ENCODE measurements around the gene MCU.

The MCU gene

DNA sequence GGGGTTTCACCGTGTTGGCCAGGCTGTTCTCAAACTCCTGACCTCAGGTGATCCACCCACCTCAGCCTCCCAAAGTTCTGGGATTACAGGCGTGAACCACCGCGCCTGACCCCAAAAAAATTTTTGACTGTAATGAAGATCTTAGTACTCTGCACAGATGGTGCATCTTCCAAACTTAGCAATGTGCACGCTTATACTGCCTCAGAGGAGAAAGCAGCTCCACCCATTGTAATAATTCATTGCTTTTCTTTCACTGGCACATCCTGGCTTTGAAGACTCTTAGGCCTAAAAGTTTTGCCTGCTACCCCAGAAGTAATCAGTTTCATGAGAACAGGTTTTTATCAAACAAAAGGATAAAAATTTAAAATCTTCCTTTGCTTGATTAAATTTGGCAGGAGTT lies 149.5 kb downstream of the MCU start:
- H3K27me3 Mint-ChIP-seq = no peaks in the 10 kb centered on the region
- no peak for ATAC-seq
- H3K4me3 Mint-ChIP-seq = no peak overlapping the region

GRCh38 chr10:72842164-72842563 lies 150.2 kb downstream of the MCU start:
- no peaks in the 10 kb centered on the region for H3K9me3 Mint-ChIP-seq

More for the DNA sequence above, 149.5 kb downstream of the MCU start:
- no peaks in the 10 kb centered on the region for H3K4me1 Mint-ChIP-seq
- H3K27ac Mint-ChIP-seq = no peak overlapping the region
- H3K36me3 Mint-ChIP-seq = peaks cover 6% of the 10 kb centered on the region
- H3K9me3 Mint-ChIP-seq = no peaks in the 10 kb centered on the region

GRCh38 chr10:72846238-72846637 lies 154.3 kb downstream of the MCU start:
- Mint-ChIP-seq H3K36me3 (peaks cover 19% of the 10 kb centered on the region), H3K27ac (no peak overlapping the region), H3K27me3 (no peaks in the 10 kb centered on the region), H3K9me3 (peaks cover 6% of the 10 kb centered on the region), H3K4me3 (no peak overlapping the region), H3K4me1 (no peaks in the 10 kb centered on the region)
- ATAC-seq = no peak

More at GRCh38 chr10:72842164-72842563, 150.2 kb downstream of the MCU start:
- no peak overlapping the region for H3K4me3 Mint-ChIP-seq
- no peak overlapping the region for H3K27ac Mint-ChIP-seq
- ATAC-seq = no peak
- no peaks in the 10 kb centered on the region for H3K27me3 Mint-ChIP-seq
- H3K4me1 Mint-ChIP-seq = no peaks in the 10 kb centered on the region
- peaks cover 6% of the 10 kb centered on the region for H3K36me3 Mint-ChIP-seq

DNA sequence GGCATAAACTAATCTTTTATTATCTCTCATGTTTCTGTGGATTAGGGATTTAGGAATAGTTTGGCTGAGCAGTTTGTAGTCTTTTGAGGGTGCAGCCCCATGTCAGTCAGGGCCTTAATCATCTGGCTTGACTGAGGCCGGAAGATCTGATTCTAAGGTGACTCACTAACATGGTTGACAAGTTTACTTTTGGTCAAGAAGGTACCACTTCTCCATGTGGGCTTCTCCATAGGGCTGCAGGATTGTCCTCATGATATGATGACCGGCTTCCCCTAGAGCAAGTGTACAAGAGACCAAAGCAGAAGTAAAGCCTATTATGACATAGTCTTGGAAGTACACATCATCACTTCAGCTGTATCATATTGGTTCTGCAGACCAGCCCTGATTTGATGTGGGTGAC lies 155.7 kb downstream of the MCU start:
- H3K36me3 Mint-ChIP-seq = peaks cover 28% of the 10 kb centered on the region
- no peak for ATAC-seq
- H3K27me3 Mint-ChIP-seq = no peaks in the 10 kb centered on the region
- H3K4me3 Mint-ChIP-seq = no peak overlapping the region
- H3K27ac Mint-ChIP-seq = no peak overlapping the region
- H3K4me1 Mint-ChIP-seq = no peaks in the 10 kb centered on the region
- peaks cover 6% of the 10 kb centered on the region for H3K9me3 Mint-ChIP-seq

DNA sequence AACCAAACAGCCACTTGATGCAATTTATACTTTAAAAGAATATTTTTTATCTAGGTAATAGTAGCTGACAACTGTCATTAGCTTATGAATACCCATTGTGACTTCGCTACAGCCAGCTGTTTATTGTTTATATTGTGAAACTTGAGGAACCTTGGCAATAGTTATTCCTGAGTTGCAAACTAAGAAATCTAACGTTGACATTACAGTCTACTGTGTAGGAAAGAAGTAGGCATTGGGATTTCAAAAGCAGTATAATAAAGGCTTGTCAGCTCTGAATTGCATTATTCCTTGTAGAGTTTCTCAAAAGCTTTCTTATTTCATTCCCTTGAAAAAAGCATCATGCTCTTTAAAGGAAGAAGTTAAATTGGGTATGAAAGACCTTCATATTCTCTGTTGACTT lies 158.9 kb downstream of the MCU start:
- no peak for ATAC-seq
- Mint-ChIP-seq H3K4me1 (no peaks in the 10 kb centered on the region), H3K4me3 (no peak overlapping the region), H3K36me3 (peaks cover 35% of the 10 kb centered on the region), H3K9me3 (peaks cover 6% of the 10 kb centered on the region), H3K27me3 (no peaks in the 10 kb centered on the region), H3K27ac (no peak overlapping the region)

DNA sequence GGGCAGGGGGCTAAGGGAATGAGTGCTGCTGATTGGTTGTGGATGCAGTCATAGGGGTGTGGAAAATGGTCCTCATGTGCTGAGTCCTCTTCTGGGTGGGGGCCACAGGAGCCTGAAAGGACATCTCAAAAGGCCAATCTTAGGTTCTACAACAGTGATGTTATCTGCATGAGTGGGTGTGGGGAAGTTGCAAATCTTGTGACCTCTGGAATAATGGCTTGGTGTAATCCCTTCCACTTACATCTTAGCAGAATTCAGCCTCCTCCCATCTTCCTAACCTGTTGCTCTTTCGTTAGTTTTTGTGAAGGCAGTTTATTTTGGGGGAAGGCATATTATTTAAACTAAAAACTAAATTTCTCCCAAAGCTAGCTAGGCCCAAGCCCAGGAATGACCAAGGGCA lies 159.6 kb downstream of the MCU start:
- Mint-ChIP-seq H3K36me3 (peaks cover 35% of the 10 kb centered on the region), H3K4me1 (no peaks in the 10 kb centered on the region), H3K9me3 (peaks cover 6% of the 10 kb centered on the region)

GRCh38 chr10:72852508-72852907 lies 160.6 kb downstream of the MCU start:
- Mint-ChIP-seq H3K4me3 (no peak overlapping the region), H3K9me3 (peaks cover 6% of the 10 kb centered on the region), H3K27ac (no peak overlapping the region), H3K36me3 (peaks cover 35% of the 10 kb centered on the region), H3K27me3 (no peaks in the 10 kb centered on the region), H3K4me1 (no peaks in the 10 kb centered on the region)
- no peak for ATAC-seq

More for the DNA sequence above, 159.6 kb downstream of the MCU start:
- no peaks in the 10 kb centered on the region for H3K27me3 Mint-ChIP-seq
- ATAC-seq = no peak
- H3K4me3 Mint-ChIP-seq = no peak overlapping the region
- H3K27ac Mint-ChIP-seq = no peak overlapping the region

- Mint-ChIP-seq H3K27ac (no peak overlapping the region), H3K27me3 (no peaks in the 10 kb centered on the region), H3K4me3 (no peak overlapping the region), H3K36me3 (peaks cover 25% of the 10 kb centered on the region), H3K9me3 (peaks cover 2% of the 10 kb centered on the region), H3K4me1 (no peaks in the 10 kb centered on the region)
- ATAC-seq = no peak
Measured at GRCh38 chr10:72855129-72855528, 163.2 kb downstream of the MCU start.

- H3K4me3 Mint-ChIP-seq = no peak overlapping the region
- ATAC-seq = no peak
- no peaks in the 10 kb centered on the region for H3K4me1 Mint-ChIP-seq
- no peaks in the 10 kb centered on the region for H3K27me3 Mint-ChIP-seq
- H3K27ac Mint-ChIP-seq = no peak overlapping the region
- peaks cover 25% of the 10 kb centered on the region for H3K36me3 Mint-ChIP-seq
- no peaks in the 10 kb centered on the region for H3K9me3 Mint-ChIP-seq
Measured at GRCh38 chr10:72855790-72856189, 163.8 kb downstream of the MCU start.

- peaks cover 20% of the 10 kb centered on the region for H3K36me3 Mint-ChIP-seq
- H3K4me3 Mint-ChIP-seq = no peak overlapping the region
- no peak for ATAC-seq
- no peaks in the 10 kb centered on the region for H3K9me3 Mint-ChIP-seq
- H3K4me1 Mint-ChIP-seq = no peaks in the 10 kb centered on the region
- H3K27ac Mint-ChIP-seq = no peak overlapping the region
- H3K27me3 Mint-ChIP-seq = no peaks in the 10 kb centered on the region
Measured at GRCh38 chr10:72858067-72858466, 166.1 kb downstream of the MCU start.

DNA sequence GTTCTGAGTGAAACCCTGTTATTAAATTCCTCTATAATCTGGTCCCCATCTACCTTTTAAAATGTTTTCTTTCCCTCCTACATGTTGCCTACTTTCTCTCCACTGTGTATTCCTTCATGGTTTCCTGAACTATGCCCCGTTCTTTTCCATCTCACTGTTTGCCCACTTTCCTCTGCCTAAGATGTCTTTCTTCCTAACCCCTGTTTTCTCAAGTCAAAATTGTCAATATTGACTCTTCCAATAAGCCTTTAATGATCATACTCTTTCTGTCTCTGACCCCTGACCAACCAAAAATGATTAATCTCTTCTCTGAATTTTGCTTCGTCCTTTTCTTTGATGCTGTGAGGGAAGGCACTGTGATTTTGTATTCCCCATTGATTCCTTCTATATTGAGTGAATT lies 171.0 kb downstream of the MCU start:
- Mint-ChIP-seq H3K4me3 (no peak overlapping the region), H3K4me1 (no peaks in the 10 kb centered on the region), H3K9me3 (no peaks in the 10 kb centered on the region), H3K36me3 (peaks cover 18% of the 10 kb centered on the region), H3K27me3 (no peaks in the 10 kb centered on the region), H3K27ac (no peak overlapping the region)
- no peak for ATAC-seq

DNA sequence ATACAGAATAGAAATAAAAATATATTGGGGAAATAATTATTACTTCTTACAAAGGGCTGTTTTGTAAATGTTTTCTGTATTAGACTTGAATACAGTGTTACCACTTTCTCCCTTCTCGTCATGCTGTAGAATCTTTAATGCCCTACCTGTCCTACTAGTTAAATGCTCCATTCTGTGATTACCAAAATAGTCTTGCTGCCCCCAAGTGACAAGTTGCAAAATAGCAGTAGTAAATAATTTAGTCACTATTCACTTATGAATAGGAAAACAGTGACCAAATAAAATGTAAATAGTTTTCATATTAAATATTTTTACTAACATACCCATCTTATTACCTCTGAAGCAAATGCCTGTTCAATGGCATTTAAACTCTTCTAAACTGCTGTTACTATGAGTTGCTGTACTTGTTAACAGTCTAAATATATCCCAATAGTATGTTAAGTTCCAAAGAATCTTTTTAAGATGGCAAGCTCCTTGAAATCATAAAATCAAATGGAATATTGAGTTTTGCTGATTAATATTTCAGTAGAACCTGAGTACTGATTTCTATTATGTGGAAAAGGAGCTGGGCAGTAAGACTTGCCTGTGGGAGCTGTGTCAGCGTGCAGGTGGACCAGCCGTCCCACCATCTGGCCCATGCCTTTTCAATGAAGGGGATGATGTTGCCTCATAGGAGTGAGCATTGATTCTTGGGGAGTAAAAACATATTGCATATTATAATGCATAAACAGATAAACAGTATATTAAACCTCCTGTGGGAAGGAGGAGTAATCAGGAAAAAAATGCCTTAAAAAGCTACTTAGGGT lies 183.5 kb downstream of the MCU start:
- H3K9me3 Mint-ChIP-seq = no peaks in the 10 kb centered on the region
- H3K27me3 Mint-ChIP-seq = no peaks in the 10 kb centered on the region
- no peak overlapping the region for H3K4me3 Mint-ChIP-seq
- H3K36me3 Mint-ChIP-seq = peaks cover 44% of the 10 kb centered on the region
- ATAC-seq = no peak
- no peak overlapping the region for H3K27ac Mint-ChIP-seq
- peaks cover 11% of the 10 kb centered on the region for H3K4me1 Mint-ChIP-seq

DNA sequence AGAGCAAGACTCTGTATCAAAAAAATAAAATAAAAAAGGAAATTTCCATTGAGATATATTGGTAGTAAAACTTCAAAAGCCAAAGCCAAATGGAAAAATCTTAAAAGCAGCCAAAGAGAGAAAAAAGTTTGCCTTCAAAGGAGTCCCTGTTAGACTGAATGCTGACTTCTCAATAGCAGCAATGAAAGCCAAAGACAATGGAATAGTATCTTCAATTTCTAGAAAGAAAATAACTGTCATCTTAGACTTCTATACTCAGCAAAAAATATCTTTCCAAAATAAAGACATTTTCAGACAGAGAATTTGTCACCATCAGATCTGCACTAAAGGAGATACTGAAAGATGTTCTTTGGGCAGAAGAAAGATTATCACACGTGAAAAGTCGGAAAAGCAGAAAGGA lies 187.3 kb downstream of the MCU start:
- Mint-ChIP-seq H3K9me3 (no peaks in the 10 kb centered on the region), H3K4me1 (peaks cover 11% of the 10 kb centered on the region), H3K4me3 (no peak overlapping the region), H3K27ac (no peak overlapping the region), H3K36me3 (peaks cover 66% of the 10 kb centered on the region), H3K27me3 (no peaks in the 10 kb centered on the region)
- no peak for ATAC-seq

DNA sequence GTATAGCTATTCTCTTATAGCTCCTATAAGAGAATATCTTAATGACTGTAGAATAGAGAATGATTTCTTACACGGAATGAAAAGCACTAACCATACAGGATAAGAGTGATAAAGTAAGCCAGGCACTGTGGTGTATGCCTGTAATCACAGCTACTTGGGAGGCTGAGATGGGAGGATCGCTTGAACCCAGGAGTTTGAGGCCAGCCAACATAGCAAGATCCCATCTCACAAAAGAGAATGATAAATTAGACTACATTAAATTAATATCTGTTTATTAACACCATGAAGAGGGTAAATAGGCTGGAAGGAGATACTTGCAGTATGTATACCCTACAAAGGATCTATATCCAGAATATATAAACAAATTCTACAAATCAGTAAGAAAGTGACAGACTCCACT lies 189.3 kb downstream of the MCU start:
- ATAC-seq = no peak
- H3K4me3 Mint-ChIP-seq = no peak overlapping the region
- no peaks in the 10 kb centered on the region for H3K27me3 Mint-ChIP-seq
- peaks cover 9% of the 10 kb centered on the region for H3K4me1 Mint-ChIP-seq
- no peaks in the 10 kb centered on the region for H3K9me3 Mint-ChIP-seq
- no peak overlapping the region for H3K27ac Mint-ChIP-seq
- H3K36me3 Mint-ChIP-seq = peaks cover 75% of the 10 kb centered on the region

DNA sequence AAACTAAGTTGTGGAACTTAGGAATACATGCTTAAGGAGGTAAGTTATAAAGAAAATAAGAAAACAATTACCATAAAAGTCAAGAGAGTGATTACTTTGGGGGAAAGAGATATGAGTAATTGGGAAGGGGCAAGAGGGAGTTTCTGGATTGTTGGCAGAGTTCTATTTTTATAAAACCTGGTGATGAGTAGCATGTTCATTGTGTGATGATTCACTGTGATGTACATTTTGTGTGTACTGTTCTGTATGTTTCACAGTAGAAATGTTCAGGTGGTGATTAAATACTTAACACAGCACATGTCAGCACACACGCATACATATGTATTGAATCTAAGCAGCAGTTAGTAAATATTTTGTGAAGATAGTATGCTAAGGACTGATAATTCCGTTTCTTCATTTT lies 191.9 kb downstream of the MCU start:
- no peak overlapping the region for H3K4me3 Mint-ChIP-seq
- H3K36me3 Mint-ChIP-seq = peaks cover 77% of the 10 kb centered on the region
- H3K4me1 Mint-ChIP-seq = peaks cover 6% of the 10 kb centered on the region
- H3K9me3 Mint-ChIP-seq = no peaks in the 10 kb centered on the region
- H3K27me3 Mint-ChIP-seq = no peaks in the 10 kb centered on the region
- H3K27ac Mint-ChIP-seq = no peak overlapping the region
- ATAC-seq = no peak

- peaks cover 1% of the 10 kb centered on the region for H3K9me3 Mint-ChIP-seq
- no peak overlapping the region for H3K27ac Mint-ChIP-seq
- H3K4me3 Mint-ChIP-seq = no peak overlapping the region
- H3K27me3 Mint-ChIP-seq = no peaks in the 10 kb centered on the region
- no peak for ATAC-seq
- peaks cover 6% of the 10 kb centered on the region for H3K4me1 Mint-ChIP-seq
- H3K36me3 Mint-ChIP-seq = peaks cover 62% of the 10 kb centered on the region
Measured at GRCh38 chr10:72885953-72886352, 194.0 kb downstream of the MCU start.
